ENCODE data around the gene GRB14.
A peak's percentile ranks its signal among the peaks of the same experiment; 100 is the strongest.
"Not testable (repeated sequence)": the region's sequence is repeated elsewhere in the genome, so short reads cannot be mapped to it uniquely, and the experiment has no call there.

GRB14 gene

GRCh38 chr2:164561416-164561815, 59.9 kb downstream of the GRB14 start:
- Histone ChIP-seq H3K4me1 (no peaks in the 10 kb centered on the region), H3K4me2 (no peak overlapping the region), H3K36me3 (no peaks in the 10 kb centered on the region), H3K9me3 (no peaks in the 10 kb centered on the region), H3K9ac (no peak overlapping the region), H3K4me3 (no peak overlapping the region), H3K27me3 (no peaks in the 10 kb centered on the region), H3K27ac (no peak overlapping the region), H4K20me1 (no peaks in the 10 kb centered on the region)
- TF ChIP-seq Cebpa-rat (IDR thresholded peaks at IDR 0.05): no peak

- Histone ChIP-seq H3K4me2 (no peak overlapping the region), H3K9me3 (no peaks in the 10 kb centered on the region), H4K20me1 (no peaks in the 10 kb centered on the region), H3K27me3 (no peaks in the 10 kb centered on the region), H3K4me1 (no peaks in the 10 kb centered on the region), H3K27ac (no peak overlapping the region), H3K4me3 (no peak overlapping the region), H3K9ac (no peak overlapping the region), H3K36me3 (no peaks in the 10 kb centered on the region)
- no peak for TF ChIP-seq Cebpa-rat (IDR thresholded peaks at IDR 0.05)
Measured at GRCh38 chr2:164560902-164561301, 60.4 kb downstream of the GRB14 start.

GRCh38 chr2:164560181-164560792, 61.0 kb downstream of the GRB14 start:
- Histone ChIP-seq H3K4me1 (no peaks in the 10 kb centered on the region), H3K9me3 (no peaks in the 10 kb centered on the region), H3K27me3 (no peaks in the 10 kb centered on the region), H3K9ac (no peak overlapping the region), H3K4me3 (no peak overlapping the region), H4K20me1 (no peaks in the 10 kb centered on the region), H3K27ac (no peak overlapping the region), H3K36me3 (no peaks in the 10 kb centered on the region), H3K4me2 (no peak overlapping the region)
- no peak for TF ChIP-seq Cebpa-rat (IDR thresholded peaks at IDR 0.05)

- Histone ChIP-seq H3K4me2 (no peak overlapping the region), H3K4me1 (no peaks in the 10 kb centered on the region), H3K9me3 (no peaks in the 10 kb centered on the region), H4K20me1 (no peaks in the 10 kb centered on the region), H3K27me3 (no peaks in the 10 kb centered on the region), H3K27ac (no peak overlapping the region), H3K9ac (no peak overlapping the region), H3K4me3 (no peak overlapping the region), H3K36me3 (no peaks in the 10 kb centered on the region)
- no peak for TF ChIP-seq Cebpa-rat (IDR thresholded peaks at IDR 0.05)
Measured at GRCh38 chr2:164558450-164558849, 62.8 kb downstream of the GRB14 start.

- Histone ChIP-seq H3K27me3 (no peaks in the 10 kb centered on the region), H3K27ac (no peak overlapping the region), H3K36me3 (no peaks in the 10 kb centered on the region), H3K4me3 (no peak overlapping the region), H3K4me1 (no peaks in the 10 kb centered on the region), H3K4me2 (no peak overlapping the region), H3K9me3 (no peaks in the 10 kb centered on the region), H4K20me1 (no peaks in the 10 kb centered on the region), H3K9ac (no peak overlapping the region)
- TF ChIP-seq Cebpa-rat (IDR thresholded peaks at IDR 0.05): no peak
Measured at GRCh38 chr2:164554487-164554886, 66.8 kb downstream of the GRB14 start.

GRCh38 chr2:164551519-164551918, 69.8 kb downstream of the GRB14 start:
- no peak for TF ChIP-seq Cebpa-rat (IDR thresholded peaks at IDR 0.05)
- peaks cover 3% of the 10 kb centered on the region for H3K4me1 ChIP-seq
- H3K27ac ChIP-seq: no peak overlapping the region
- H3K4me3 ChIP-seq: no peak overlapping the region
- no peaks in the 10 kb centered on the region for H3K27me3 ChIP-seq
- no peak overlapping the region for H3K9ac ChIP-seq
- 0 out of 2 replicates have a peak, but pooled peaks cover 2% of the 10 kb centered on the region for H3K36me3 ChIP-seq
- H3K9me3 ChIP-seq: peaks cover 19% of the 10 kb centered on the region
- no peak overlapping the region for H3K4me2 ChIP-seq
- no peaks in the 10 kb centered on the region for H4K20me1 ChIP-seq

GRCh38 chr2:164549705-164550104, 71.6 kb downstream of the GRB14 start:
- peaks cover 21% of the 10 kb centered on the region for H3K4me1 ChIP-seq
- H3K9ac ChIP-seq, H3K27ac ChIP-seq, H3K36me3 ChIP-seq, H4K20me1 ChIP-seq, H3K27me3 ChIP-seq, H3K4me3 ChIP-seq, H3K4me2 ChIP-seq: not testable (repeated sequence)
- H3K9me3 ChIP-seq: peaks cover 37% of the 10 kb centered on the region

- Histone ChIP-seq H3K4me3 (no peak overlapping the region; the same call in 1 of the 2 replicates), H3K9ac (no peak overlapping the region), H3K9me3 (peaks cover 41% of the 10 kb centered on the region), H3K27me3 (no peaks in the 10 kb centered on the region), H3K4me1 (peaks cover 38% of the 10 kb centered on the region), H3K27ac (peak overlapping the region; percentile 21; the same call in 1 of the 2 replicates), H3K36me3 (0 out of 2 replicates have a peak, but pooled peaks cover 3% of the 10 kb centered on the region), H4K20me1 (no peaks in the 10 kb centered on the region), H3K4me2 (peak overlapping the region; percentile 36)
- TF ChIP-seq Cebpa-rat (IDR thresholded peaks at IDR 0.05): no peak
Measured at GRCh38 chr2:164545484-164545883, 75.8 kb downstream of the GRB14 start.

- Histone ChIP-seq H3K36me3 (0 out of 2 replicates have a peak, but pooled peaks cover 3% of the 10 kb centered on the region), H3K4me3 (no peak overlapping the region), H4K20me1 (no peaks in the 10 kb centered on the region), H3K9me3 (peaks cover 33% of the 10 kb centered on the region), H3K27me3 (no peaks in the 10 kb centered on the region), H3K4me1 (peaks cover 50% of the 10 kb centered on the region), H3K9ac (no peak overlapping the region), H3K4me2 (peak overlapping the region; percentile 16), H3K27ac (no peak overlapping the region)
- no peak for TF ChIP-seq Cebpa-rat (IDR thresholded peaks at IDR 0.05)
Measured at GRCh38 chr2:164542581-164543021, 78.7 kb downstream of the GRB14 start.

GRCh38 chr2:164538240-164538866, 82.9 kb downstream of the GRB14 start:
- H3K9me3 ChIP-seq: no peaks in the 10 kb centered on the region
- H3K4me3 ChIP-seq: no peak overlapping the region

More at GRCh38 chr2:164538240-164538866, 82.9 kb downstream of the GRB14 start:
- no peak overlapping the region for H3K27ac ChIP-seq
- H3K4me2 ChIP-seq: peak overlapping the region; percentile 27; the same call in 1 of the 2 replicates
- H3K9ac ChIP-seq: no peak overlapping the region
- peaks cover 32% of the 10 kb centered on the region for H3K4me1 ChIP-seq
- H4K20me1 ChIP-seq: no peaks in the 10 kb centered on the region
- TF ChIP-seq Cebpa-rat (IDR thresholded peaks at IDR 0.05): no peak
- no peaks in the 10 kb centered on the region for H3K36me3 ChIP-seq
- H3K27me3 ChIP-seq: no peaks in the 10 kb centered on the region
